Vagina (tissue), 2 donors: ENCODE measurements around the gene HYAL1. TPM values are rescaled to one million over a fixed set of nuclear protein-coding genes. Genes with fewer than 3 reads are reported as not detected.

ENCODE experiments used
- DNase-seq, 2 donors: peaks; one replicate each; pipeline ENCODE4 v3.0.0-alpha.2; 2017; ENCODE audit errors: extremely low spot score in 2 of 2
- H3K27ac ChIP-seq: fragments of 200-600 bp; sonication (generic); one replicate; pipeline ENCODE4 v1.5.1; 2019
- H3K27me3 ChIP-seq: fragments of 200-600 bp; sonication (generic); one replicate; pipeline ENCODE4 v1.5.1; 2019
- H3K36me3 ChIP-seq, 2 donors: fragments of 200-600 bp; sonication (generic); one replicate each; pipeline ENCODE4 v1.5.1; 2017 to 2019
- H3K4me1 ChIP-seq: fragments of 200-600 bp; sonication (generic); one replicate; pipeline ENCODE4 v1.5.1; 2019
- H3K4me3 ChIP-seq, 2 donors: fragments of 200-600 bp; sonication (generic); 1 replicate in 1 of 2; 2 replicates in 1 of 2; pipeline ENCODE4 v1.5.1; 2016 to 2019
- H3K9me3 ChIP-seq: fragments of 200-600 bp; sonication (generic); one replicate; pipeline ENCODE4 v1.5.1; 2019
- POLR2A ChIP-seq, 2 donors: fragments of 450-650 bp; IDR thresholded peaks; one replicate each; pipeline ENCODE4 v1.6.1; 2017; ENCODE audit warnings: antibody characterized with exemption in 2 of 2, mild to moderate bottlenecking in 2 of 2, moderate library complexity in 2 of 2
- POLR2AphosphoS5 ChIP-seq, 2 donors: sonication (generic); formaldehyde crosslinking; IDR thresholded peaks; one replicate each; pipeline ENCODE4 v1.9.0; 2017; ENCODE audit warnings: antibody characterized with exemption in 2 of 2, mild to moderate bottlenecking in 2 of 2, low read depth in 1 of 2; ENCODE audit not compliant: insufficient read depth in 1 of 2
- intact Hi-C: fragments of 100-400 bp; cut with DNase I; formaldehyde crosslinking; loops from one replicate; pipeline ENCODE4 v1.15.1; 2023
- total RNA-seq: library from RNA; depleted of rRNA; stranded (reverse); fragments of >200 nt; gene quantifications from one replicate; pipeline ENCODE4 v1.2.3, GENCODE V29; 2016
- TF ChIP-seq, protein P1 (sequence below), 3 experiments: fragments of 450-650 bp in 2 of 3; fragments of 200-600 bp in 1 of 3; sonication (generic) in 1 of 3; IDR thresholded peaks; one replicate each; pipeline ENCODE4 v1.5.1; 2017 to 2019; ENCODE audit warnings: antibody characterized with exemption in 3 of 3, mild to moderate bottlenecking in 2 of 3, moderate library complexity in 2 of 3

HYAL1 gene
- total RNA-seq, 1 donor from 2014 or later: 17.7 TPM

DNA sequence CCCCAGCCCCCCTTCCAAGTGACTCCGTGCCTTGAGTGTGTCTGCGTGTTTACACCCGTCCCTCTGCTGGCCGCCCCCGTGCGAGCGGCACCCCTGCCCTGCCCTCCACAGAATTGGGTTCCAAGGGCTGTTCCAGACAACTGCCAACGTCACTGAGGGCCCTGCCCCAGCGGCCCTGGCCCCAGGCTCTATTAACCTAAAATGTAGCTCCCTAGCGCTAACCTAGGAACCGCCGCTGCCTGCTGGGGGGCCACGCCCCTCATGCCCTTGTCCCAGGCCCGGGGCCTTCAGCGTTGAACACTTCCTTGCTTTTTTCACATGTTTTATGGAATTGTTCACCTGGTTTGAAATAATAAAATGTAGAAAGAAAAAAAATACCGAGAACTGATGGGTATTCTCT lies 44.4 kb downstream of the HYAL1 start:
- H3K4me3 ChIP-seq: no peak overlapping the region
- no peaks in the 10 kb centered on the region for H3K9me3 ChIP-seq
- TF ChIP-seq POLR2AphosphoS5 (IDR thresholded peaks at IDR 0.05; ENCODE audit: insufficient read depth in 1 of 2, low read depth in 1 of 2): no peak
- TF ChIP-seq, protein P1, sequence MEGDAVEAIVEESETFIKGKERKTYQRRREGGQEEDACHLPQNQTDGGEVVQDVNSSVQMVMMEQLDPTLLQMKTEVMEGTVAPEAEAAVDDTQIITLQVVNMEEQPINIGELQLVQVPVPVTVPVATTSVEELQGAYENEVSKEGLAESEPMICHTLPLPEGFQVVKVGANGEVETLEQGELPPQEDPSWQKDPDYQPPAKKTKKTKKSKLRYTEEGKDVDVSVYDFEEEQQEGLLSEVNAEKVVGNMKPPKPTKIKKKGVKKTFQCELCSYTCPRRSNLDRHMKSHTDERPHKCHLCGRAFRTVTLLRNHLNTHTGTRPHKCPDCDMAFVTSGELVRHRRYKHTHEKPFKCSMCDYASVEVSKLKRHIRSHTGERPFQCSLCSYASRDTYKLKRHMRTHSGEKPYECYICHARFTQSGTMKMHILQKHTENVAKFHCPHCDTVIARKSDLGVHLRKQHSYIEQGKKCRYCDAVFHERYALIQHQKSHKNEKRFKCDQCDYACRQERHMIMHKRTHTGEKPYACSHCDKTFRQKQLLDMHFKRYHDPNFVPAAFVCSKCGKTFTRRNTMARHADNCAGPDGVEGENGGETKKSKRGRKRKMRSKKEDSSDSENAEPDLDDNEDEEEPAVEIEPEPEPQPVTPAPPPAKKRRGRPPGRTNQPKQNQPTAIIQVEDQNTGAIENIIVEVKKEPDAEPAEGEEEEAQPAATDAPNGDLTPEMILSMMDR (IDR thresholded peaks at IDR 0.05): no peak
- no peak for TF ChIP-seq POLR2A (IDR thresholded peaks at IDR 0.05)
- intact Hi-C loops: loop anchor here (5.0 kb wide), 1 partner anchor 63 kb away; the partner anchor contains the start of gene HYAL2
- peak overlapping the region; percentile 98 for H3K27ac ChIP-seq
- H3K4me1 ChIP-seq: peaks cover 57% of the 10 kb centered on the region
- DNase-seq: no peak
- H3K36me3 ChIP-seq: peaks cover 0 to 27% of the 10 kb centered on the region in 2 donors
- no peaks in the 10 kb centered on the region for H3K27me3 ChIP-seq

DNA sequence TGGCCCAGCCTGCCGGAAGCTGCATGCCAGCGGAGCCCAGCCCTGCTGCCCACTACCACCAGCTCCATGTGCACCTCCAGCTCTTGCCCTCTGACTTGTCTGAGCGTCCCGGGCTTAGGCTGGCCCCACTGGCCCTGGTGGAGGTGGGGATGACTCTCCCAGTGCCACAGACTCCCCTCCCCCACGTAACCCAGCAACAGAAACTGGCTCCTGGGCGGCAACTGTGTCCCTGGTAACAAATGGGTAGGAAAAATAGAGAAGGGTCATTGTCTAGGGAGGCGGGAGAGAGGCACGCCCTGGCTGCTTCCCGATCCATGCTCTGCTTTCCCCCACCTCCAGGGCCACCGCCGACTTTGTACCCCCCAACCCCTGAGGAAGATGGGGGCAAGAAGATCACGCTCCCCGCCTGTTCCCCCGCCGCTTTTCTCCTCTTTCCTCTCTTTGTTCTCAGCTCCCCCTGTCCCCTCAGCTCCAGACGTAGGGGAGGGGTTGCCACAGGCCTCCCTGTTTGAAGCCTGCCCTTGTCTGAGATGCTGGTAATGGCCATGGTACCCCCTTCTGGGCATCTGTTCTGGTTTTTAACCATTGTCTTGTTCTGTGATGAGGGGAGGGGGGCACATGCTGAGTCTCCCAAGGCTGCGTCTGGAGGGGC lies 45.2 kb downstream of the HYAL1 start:
- peak overlapping the region; percentile 98 for H3K27ac ChIP-seq
- H3K36me3 ChIP-seq: peaks cover 0 to 28% of the 10 kb centered on the region in 2 donors
- no peaks in the 10 kb centered on the region for H3K27me3 ChIP-seq
- peaks cover 58% of the 10 kb centered on the region for H3K4me1 ChIP-seq
- TF ChIP-seq, protein P1 (IDR thresholded peaks at IDR 0.05): no peak
- TF ChIP-seq POLR2A (IDR thresholded peaks at IDR 0.05) (no peak), POLR2AphosphoS5 (IDR thresholded peaks at IDR 0.05; ENCODE audit: insufficient read depth in 1 of 2, low read depth in 1 of 2) (no peak)
- no peaks in the 10 kb centered on the region for H3K9me3 ChIP-seq
- H3K4me3 ChIP-seq: no peak overlapping the region
- intact Hi-C loops: loop anchor here (5.0 kb wide), 1 partner anchor 64 kb away; the partner anchor contains the start of gene HYAL2
- DNase-seq: no peak

DNA sequence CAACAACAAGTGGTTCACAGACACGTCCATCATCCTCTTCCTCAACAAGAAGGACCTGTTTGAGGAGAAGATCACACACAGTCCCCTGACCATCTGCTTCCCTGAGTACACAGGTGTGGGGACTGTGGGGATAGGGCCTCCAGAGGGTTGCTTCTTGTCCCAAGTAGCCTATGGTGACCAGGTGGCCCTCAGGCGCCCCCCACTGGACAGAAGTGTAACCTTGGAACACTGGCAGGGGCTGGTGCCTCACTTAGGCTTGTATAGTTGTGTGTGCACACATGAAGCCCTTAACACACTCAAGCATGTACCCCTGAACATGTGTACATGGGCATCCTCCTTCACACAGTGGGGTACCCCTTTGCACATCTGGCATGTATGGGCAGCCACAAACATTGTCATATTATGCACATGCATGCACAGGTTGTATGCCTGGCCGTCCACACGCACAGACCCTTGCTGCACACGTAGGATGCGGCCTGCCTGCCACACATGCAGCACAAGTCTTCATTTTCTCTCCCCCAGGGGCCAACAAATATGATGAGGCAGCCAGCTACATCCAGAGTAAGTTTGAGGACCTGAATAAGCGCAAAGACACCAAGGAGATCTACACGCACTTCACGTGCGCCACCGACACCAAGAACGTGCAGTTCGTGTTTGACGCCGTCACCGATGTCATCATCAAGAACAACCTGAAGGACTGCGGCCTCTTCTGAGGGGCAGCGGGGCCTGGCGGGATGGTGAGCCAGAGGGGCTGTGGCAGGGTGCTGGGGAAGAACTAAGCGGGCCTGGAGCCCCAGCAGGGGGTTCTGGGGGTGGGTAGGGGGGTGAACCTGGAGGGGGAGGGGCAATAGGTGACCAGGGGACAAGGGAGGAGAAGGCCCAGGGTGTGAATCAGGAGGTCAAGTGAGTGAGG lies 46.1 kb downstream of the HYAL1 start:
- no peak for TF ChIP-seq POLR2AphosphoS5 (IDR thresholded peaks at IDR 0.05; ENCODE audit: insufficient read depth in 1 of 2, low read depth in 1 of 2)
- no peak for TF ChIP-seq POLR2A (IDR thresholded peaks at IDR 0.05)
- TF ChIP-seq, protein P1 (IDR thresholded peaks at IDR 0.05): peak in 1 of 3 experiments; percentile 24
- H3K4me1 ChIP-seq: peaks cover 63% of the 10 kb centered on the region
- intact Hi-C loops: loop anchor here (5.0 kb wide), 1 partner anchor 65 kb away; the partner anchor contains the start of gene HYAL2

DNA sequence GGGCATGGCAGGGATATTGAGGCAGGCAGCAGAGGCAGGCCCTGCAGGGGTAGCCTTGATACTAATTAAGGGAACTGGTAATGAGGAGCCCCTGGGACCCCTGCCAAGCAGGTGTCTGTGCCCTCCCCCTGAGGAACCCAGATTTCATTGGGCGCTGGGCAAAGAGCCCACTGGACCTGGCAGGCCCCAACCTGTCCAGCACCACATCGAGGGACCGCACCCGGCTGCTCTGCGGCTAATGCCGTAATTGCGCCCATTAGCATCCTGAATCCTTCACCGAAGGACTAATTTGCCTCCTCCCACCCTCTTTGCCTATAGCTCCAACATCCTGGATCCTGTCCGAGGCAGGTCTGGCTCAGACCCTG lies 48.1 kb downstream of the HYAL1 start:
- TF ChIP-seq POLR2AphosphoS5 (IDR thresholded peaks at IDR 0.05; ENCODE audit: insufficient read depth in 1 of 2, low read depth in 1 of 2): peak in 1 of 2 donors; percentile 29
- TF ChIP-seq POLR2A (IDR thresholded peaks at IDR 0.05): no peak
- TF ChIP-seq, protein P1 (IDR thresholded peaks at IDR 0.05): no peak
- Histone ChIP-seq H3K4me3 (no peak overlapping the region), H3K27ac (peak overlapping the region; percentile 75), H3K27me3 (no peaks in the 10 kb centered on the region), H3K4me1 (peaks cover 65% of the 10 kb centered on the region), H3K9me3 (no peaks in the 10 kb centered on the region), H3K36me3 (peaks cover 0 to 38% of the 10 kb centered on the region in 2 donors)
- intact Hi-C loops: loop anchor here (5.0 kb wide), 1 partner anchor 67 kb away; the partner anchor contains the start of gene HYAL2
- no peak for DNase-seq

More for the DNA sequence above, 46.1 kb downstream of the HYAL1 start:
- no peak for DNase-seq
- Histone ChIP-seq H3K9me3 (no peaks in the 10 kb centered on the region), H3K4me3 (no peak overlapping the region), H3K27me3 (no peaks in the 10 kb centered on the region), H3K36me3 (peaks cover 0 to 37% of the 10 kb centered on the region in 2 donors), H3K27ac (peak overlapping the region; percentile 98)
